Adipose tissue (tissue), 3 donors: Measurements from ENCODE around the gene IGFN1. TPM values are rescaled to one million over a fixed set of nuclear protein-coding genes. Genes with fewer than 3 reads are reported as not detected.
"Not testable (repeated sequence)": the region's sequence is repeated elsewhere in the genome, so short reads cannot be mapped to it uniquely, and the experiment has no call there.

Experiments used
- H3K27ac ChIP-seq: one replicate; pipeline ENCODE4 v1.5.1; 2013; ENCODE audit warnings: low read depth, low read length
- WGBS, 3 donors: extraction: QIAGEN DNeasy Blood & Tissue Kit; methylation state at CpG; one replicate each; pipeline ENCODE4 v1.1.7; 2013; 5-methylcytosine and 5-hydroxymethylcytosine counted together
- polyA plus RNA-seq, 3 donors: library from polyadenylated mRNA; stranded (reverse); fragments of 200-250 nt; gene quantifications; one replicate each; pipeline ENCODE4 v1.2.3, GENCODE V29; 2013
- donor health status: healthy with polysubstance abuse.
- donor health status: Bipolar disorder and iron deficiency.
- donor health status: healthy.

The IGFN1 gene
- polyA plus RNA-seq, 3 donors: 0.06 to 13.3 (median 0.11) TPM

- 81 to 82% (median 82%) methylated on average over 3 of the region's 3 CpGs for WGBS, 3 donors
- H3K27ac ChIP-seq: no peak overlapping the region
These were observed 34.3 kb upstream of the IGFN1 start for GRCh38 chr1:201156346-201156745.

- no peak overlapping the region for H3K27ac ChIP-seq
These were observed 33.8 kb upstream of the IGFN1 start for GRCh38 chr1:201156819-201157218.

GRCh38 chr1:201157949-201158348, 32.7 kb upstream of the IGFN1 start:
- no peak overlapping the region for H3K27ac ChIP-seq
- 88 to 89% (median 89%) methylated on average over 2 of the region's 2 CpGs for WGBS, 3 donors

- WGBS, 3 donors: 87 to 93% (median 90%) methylated on average over 8 of the region's 8 CpGs
- H3K27ac ChIP-seq: not testable (repeated sequence)
These were observed 27.6 kb upstream of the IGFN1 start for GRCh38 chr1:201163036-201163435.

GRCh38 chr1:201163707-201164106, 26.9 kb upstream of the IGFN1 start:
- H3K27ac ChIP-seq: no peak overlapping the region
- whole genome bisulfite sequencing, 3 donors: 46 to 59% (median 56%) methylated on average over 4 of the region's 4 CpGs

GRCh38 chr1:201164645-201165044, 26.0 kb upstream of the IGFN1 start:
- WGBS, 3 donors: 58 to 67% (median 60%) methylated on average over 7 of the region's 7 CpGs
- no peak overlapping the region for H3K27ac ChIP-seq

- 45 to 82% (median 82%) methylated on average over 13 of the region's 13 CpGs for WGBS, 3 donors
- H3K27ac ChIP-seq: no peak overlapping the region
These were observed 23.3 kb upstream of the IGFN1 start for GRCh38 chr1:201167041-201167991.

- WGBS, 3 donors: 62 to 96% (median 89%) methylated on average over 3 of the region's 3 CpGs
- no peak overlapping the region for H3K27ac ChIP-seq
These were observed 21.4 kb upstream of the IGFN1 start for GRCh38 chr1:201169203-201169602.

GRCh38 chr1:201169971-201170532, 20.6 kb upstream of the IGFN1 start:
- WGBS, 3 donors: 62 to 85% (median 84%) methylated on average over 2 of the region's 2 CpGs
- no peak overlapping the region for H3K27ac ChIP-seq

GRCh38 chr1:201170533-201171062, 20.0 kb upstream of the IGFN1 start:
- WGBS, 3 donors: 3 to 8% (median 8%) methylated on average over 24 to 26 of the region's 26 CpGs
- H3K27ac ChIP-seq: no peak overlapping the region

- WGBS, 3 donors: 4 to 9% (median 9%) methylated on average over 48 of the region's 48 CpGs
- H3K27ac ChIP-seq: no peak overlapping the region
These were observed 19.3 kb upstream of the IGFN1 start for GRCh38 chr1:201171063-201172036.

- H3K27ac ChIP-seq: no peak overlapping the region
- WGBS, 3 donors: 58 to 91% (median 88%) methylated on average over 4 of the region's 4 CpGs
These were observed 18.3 kb upstream of the IGFN1 start for GRCh38 chr1:201172326-201172725.

GRCh38 chr1:201172999-201173610, 17.5 kb upstream of the IGFN1 start:
- 74 to 87% (median 85%) methylated on average over 4 of the region's 4 CpGs for WGBS, 3 donors
- no peak overlapping the region for H3K27ac ChIP-seq

- H3K27ac ChIP-seq: no peak overlapping the region
- WGBS, 3 donors: 23 to 94% (median 82%) methylated on average over 1 of the region's 1 CpG
These were observed 16.9 kb upstream of the IGFN1 start for GRCh38 chr1:201173736-201174135.

GRCh38 chr1:201175820-201176500, 14.7 kb upstream of the IGFN1 start:
- WGBS, 3 donors: 83 to 88% (median 84%) methylated on average over 7 of the region's 7 CpGs
- H3K27ac ChIP-seq: no peak overlapping the region

- 55 to 83% (median 72%) methylated on average over 2 of the region's 2 CpGs for WGBS, 3 donors
- H3K27ac ChIP-seq: no peak overlapping the region
These were observed 13.7 kb upstream of the IGFN1 start for GRCh38 chr1:201176940-201177339.

- 57 to 76% (median 70%) methylated on average over 3 of the region's 3 CpGs for WGBS, 3 donors
- no peak overlapping the region for H3K27ac ChIP-seq
These were observed 11.9 kb upstream of the IGFN1 start for GRCh38 chr1:201178718-201179117.

GRCh38 chr1:201180141-201180540, 10.5 kb upstream of the IGFN1 start:
- WGBS, 3 donors: 26 to 66% (median 29%) methylated on average over 1 of the region's 1 CpG

More at GRCh38 chr1:201180141-201180540, 10.5 kb upstream of the IGFN1 start:
- H3K27ac ChIP-seq: no peak overlapping the region
